Gastrocnemius medialis (tissue), 4 donors: ENCODE data around the gene GALNT18.

Experiments
- POLR2A ChIP-seq, 2 donors: fragments of 450-650 bp; IDR thresholded peaks; one replicate each; pipeline ENCODE4 v1.6.1; 2017; ENCODE audit warnings: antibody characterized with exemption in 2 of 2, mild to moderate bottlenecking in 2 of 2, moderate library complexity in 2 of 2
- TF ChIP-seq, protein P1 (sequence below), 5 experiments: fragments of 450-650 bp in 3 of 5; fragments of 200-600 bp in 2 of 5; sonication (generic) in 2 of 5; IDR thresholded peaks in 4 of 5; conservative IDR thresholded peaks in 1 of 5; 1 replicate in 4 of 5; 2 replicates in 1 of 5; pipeline ENCODE4 v1.5.1; 2016 to 2019; ENCODE audit warnings: antibody characterized with exemption in 5 of 5, mild to moderate bottlenecking in 3 of 5, moderate library complexity in 3 of 5

DNA sequence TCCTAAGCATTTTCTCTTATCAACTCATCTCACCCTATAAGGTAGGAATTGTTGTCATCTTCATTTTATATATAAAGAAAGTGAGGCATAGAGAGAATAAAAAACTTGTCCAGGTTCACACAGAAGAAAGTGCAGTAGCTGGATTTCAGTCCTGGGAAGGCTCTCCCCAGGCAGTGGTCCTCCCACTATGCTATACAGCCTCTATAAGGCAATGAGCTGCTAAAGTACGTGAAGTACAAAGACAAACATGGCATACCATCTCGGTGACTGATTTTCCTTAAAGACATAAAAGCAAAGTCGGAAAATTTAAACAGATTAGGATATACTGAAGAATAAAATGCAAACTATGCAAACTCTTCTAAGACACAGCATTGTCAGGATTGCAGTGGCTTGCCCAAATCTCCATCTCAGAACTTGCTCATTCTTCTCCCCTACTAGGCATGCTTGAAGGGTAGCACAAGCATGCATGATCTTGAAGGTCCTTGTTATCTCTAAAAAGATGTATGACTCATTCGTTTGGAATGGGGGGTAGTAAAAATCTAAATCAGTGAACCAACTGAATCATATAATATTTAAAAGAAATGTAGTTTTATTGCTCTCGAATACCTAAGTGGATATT is 171.0 kb downstream of the GALNT18 start:
- TF ChIP-seq POLR2A (IDR thresholded peaks at IDR 0.05): no peak
- TF ChIP-seq, protein P1, sequence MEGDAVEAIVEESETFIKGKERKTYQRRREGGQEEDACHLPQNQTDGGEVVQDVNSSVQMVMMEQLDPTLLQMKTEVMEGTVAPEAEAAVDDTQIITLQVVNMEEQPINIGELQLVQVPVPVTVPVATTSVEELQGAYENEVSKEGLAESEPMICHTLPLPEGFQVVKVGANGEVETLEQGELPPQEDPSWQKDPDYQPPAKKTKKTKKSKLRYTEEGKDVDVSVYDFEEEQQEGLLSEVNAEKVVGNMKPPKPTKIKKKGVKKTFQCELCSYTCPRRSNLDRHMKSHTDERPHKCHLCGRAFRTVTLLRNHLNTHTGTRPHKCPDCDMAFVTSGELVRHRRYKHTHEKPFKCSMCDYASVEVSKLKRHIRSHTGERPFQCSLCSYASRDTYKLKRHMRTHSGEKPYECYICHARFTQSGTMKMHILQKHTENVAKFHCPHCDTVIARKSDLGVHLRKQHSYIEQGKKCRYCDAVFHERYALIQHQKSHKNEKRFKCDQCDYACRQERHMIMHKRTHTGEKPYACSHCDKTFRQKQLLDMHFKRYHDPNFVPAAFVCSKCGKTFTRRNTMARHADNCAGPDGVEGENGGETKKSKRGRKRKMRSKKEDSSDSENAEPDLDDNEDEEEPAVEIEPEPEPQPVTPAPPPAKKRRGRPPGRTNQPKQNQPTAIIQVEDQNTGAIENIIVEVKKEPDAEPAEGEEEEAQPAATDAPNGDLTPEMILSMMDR (IDR thresholded peaks at IDR 0.05 in 4 of 5, conservative IDR thresholded peaks at IDR 0.05 in 1 of 5): no peak
